Measurements from ENCODE around the gene PTMA. TPM values are rescaled to one million over a fixed set of nuclear protein-coding genes. Genes with fewer than 3 reads are reported as not detected.
A peak's percentile ranks its signal among the peaks of the same experiment; 100 is the strongest.
"Not testable (repeated sequence)": the region's sequence is repeated elsewhere in the genome, so short reads cannot be mapped to it uniquely, and the experiment has no call there.

The PTMA gene
- total RNA-seq, 1 experiment from 2014 or later, result 1,434 TPM

DNA sequence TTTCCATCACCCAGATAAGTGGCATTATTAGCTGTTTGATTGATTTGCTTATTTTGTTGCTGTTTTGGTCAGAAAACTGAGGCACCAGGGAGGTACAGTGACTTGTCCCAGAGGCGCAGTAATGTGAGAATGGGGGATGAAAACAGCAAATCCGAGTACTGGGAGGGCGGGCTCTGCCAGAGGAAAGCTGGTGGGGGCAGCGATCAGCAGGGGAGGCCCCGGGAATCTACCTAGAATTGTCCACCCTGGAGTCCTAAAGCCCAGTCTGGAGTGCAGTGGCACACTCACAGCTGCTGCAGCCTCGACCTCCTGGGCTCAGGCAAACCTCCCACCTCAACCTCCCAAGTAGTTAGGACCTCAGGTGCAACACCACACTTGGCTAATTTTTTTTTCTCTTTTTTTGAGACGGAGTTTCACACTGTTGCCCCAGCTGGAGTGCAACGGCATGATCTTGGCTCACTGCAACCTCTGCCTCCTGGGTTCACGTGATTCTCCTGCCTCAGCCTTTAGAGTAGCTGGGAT, 17.0 kb upstream of the PTMA start:
- no peak for DNase-seq (ENCODE audit: extremely low read depth, low read depth)

GRCh38 chr2:231692847-231693246, 15.5 kb upstream of the PTMA start:
- no peak for DNase-seq (ENCODE audit: extremely low read depth, low read depth)

DNA sequence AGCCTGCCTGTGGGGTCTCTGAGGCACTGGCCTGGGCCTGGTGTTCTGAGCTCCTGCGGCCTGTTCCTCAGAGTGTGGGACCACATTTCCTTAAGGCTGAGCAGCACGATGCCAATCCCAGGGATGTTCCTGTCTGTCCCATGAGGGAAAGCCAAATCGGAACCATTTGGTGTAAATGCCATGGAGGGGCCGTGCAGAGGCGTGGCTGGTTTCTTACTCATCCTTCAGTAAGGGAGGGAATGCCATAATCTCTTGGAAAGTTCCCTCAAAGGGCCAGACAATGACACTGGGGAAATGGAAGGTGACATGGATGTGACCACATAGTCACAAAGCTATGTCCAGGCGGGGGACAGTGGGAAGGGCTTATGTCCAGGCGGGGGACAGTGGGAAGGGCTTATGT, 14.4 kb upstream of the PTMA start:
- no peak for DNase-seq (ENCODE audit: extremely low read depth, low read depth)

- no peak for DNase-seq (ENCODE audit: extremely low read depth, low read depth)
Observed at GRCh38 chr2:231696004-231696367, 12.3 kb upstream of the PTMA start.

DNA sequence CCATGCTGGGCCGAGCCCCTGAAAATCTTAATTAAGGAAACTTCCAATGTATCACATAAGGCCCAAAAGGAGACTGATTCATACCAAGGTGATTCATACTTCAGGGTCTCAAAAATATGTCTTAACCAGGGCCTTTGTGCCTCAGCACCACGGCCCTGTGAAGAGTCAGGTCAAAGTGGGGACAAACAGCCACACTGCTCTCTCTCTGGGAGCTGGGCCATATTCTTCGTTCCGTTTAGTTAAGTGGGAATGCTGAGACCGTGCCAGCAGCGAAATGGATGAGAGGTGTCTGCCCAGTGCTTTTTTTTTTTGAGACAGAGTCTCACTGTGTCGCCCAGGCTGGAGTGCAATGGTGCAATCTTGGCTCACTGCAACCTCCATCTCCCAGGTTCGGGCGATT, 9.3 kb upstream of the PTMA start:
- no peak for DNase-seq (ENCODE audit: extremely low read depth, low read depth)

DNA sequence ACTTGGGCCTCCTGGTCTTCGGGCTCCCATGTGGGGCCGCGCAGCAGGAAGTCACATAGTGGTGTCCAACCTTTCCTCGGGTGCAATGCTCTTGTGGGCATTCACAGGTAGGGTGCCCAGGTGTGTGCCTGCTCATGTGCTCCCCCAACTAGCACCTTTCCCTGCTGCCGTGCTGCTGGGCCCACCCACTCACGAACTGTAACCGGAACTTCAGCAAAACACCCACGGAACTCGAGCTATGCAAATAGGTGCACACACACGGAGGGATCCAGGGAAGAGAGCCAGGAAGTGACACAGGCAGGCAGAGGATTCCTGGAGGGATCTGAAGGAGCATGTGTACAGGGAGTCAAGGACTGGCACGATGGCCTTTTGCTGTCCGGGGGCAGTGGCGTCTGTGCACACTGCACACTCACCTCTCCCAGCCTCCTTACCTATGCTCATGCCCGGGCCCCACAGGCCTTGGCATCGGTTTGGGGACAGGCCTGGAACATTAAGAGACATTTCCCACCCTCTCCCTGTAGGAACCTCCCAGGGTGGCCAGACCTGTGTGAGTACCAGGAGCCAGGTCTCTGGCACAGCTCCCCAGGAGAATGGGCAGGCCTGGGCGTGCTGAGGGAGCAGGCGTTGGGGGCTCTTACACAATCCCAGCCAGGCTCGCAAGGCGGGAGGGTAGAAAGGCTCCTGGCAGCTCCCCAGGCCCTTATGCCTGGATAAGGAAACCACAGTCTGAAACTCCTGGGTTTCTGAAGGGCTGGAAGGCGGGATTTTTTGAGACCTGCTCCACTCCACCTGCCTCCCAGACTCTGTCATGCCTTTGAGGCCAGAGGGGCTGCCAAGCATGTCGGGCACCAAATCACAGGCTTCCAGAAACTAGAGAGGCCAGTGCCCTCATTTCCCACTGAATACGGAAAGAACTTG, 6.6 kb upstream of the PTMA start:
- DNase-seq (ENCODE audit: extremely low read depth, low read depth), result no peak

GRCh38 chr2:231704017-231704416, 4.3 kb upstream of the PTMA start:
- DNase-seq (ENCODE audit: extremely low read depth, low read depth), result no peak

DNA sequence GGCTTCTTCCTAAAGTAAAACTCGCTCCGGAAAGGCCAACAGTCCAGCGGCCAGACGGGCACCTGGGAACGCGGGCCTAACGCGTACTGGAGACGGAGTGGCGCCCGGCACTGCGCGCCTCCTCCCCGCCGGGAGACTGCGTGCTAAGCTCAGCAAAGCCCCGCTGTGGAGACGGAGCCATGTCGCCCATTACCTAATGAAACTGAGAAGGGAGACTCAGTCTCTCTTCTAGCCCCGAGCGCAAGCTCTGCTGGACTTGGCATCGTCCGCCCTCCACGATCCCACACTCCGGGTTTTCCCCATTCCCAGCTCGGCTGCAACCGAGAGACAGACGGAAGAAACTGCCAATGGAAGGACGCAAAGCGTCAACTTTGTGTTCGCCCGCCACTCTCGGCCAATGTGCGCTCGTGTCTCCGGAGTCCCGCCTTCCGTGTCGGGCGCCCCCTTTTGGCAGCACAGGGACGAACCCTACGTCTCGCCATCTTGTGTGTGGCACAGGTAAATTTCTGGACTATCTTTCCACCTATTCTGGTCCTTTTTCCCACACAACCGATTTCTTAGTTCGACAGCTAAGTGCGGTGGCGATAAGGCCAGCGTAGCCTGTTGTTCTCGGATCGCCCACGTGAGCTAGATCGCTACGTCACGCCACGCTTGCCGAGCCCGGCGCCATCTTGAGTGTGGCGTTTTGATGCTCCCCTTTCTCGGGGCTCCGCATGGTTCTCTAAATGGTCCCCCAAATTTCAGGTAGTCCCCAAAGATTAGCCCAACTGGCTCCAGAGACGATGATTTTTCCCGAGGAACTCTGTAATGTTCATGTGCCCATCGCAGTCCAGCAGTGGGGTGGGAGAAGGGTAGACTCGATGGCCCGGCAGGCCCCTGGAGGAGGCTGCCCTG, 1.3 kb upstream of the PTMA start:
- peak; percentile 98 for DNase-seq (ENCODE audit: extremely low read depth, low read depth)

GRCh38 chr2:231707625-231707926, 749 bp upstream of the PTMA start:
- no peak for DNase-seq (ENCODE audit: extremely low read depth, low read depth)

GRCh38 chr2:231708773-231709635, 679 bp downstream of the PTMA start:
- no peak for DNase-seq (ENCODE audit: extremely low read depth, low read depth)

- DNase-seq (ENCODE audit: extremely low read depth, low read depth), result no peak
Observed at GRCh38 chr2:231709636-231709980, 1.3 kb downstream of the PTMA start.

- DNase-seq (ENCODE audit: extremely low read depth, low read depth), result peak; percentile 82
Observed at GRCh38 chr2:231709981-231710798, 1.9 kb downstream of the PTMA start.

GRCh38 chr2:231710799-231711676, 2.7 kb downstream of the PTMA start:
- DNase-seq (ENCODE audit: extremely low read depth, low read depth), result no peak

DNA sequence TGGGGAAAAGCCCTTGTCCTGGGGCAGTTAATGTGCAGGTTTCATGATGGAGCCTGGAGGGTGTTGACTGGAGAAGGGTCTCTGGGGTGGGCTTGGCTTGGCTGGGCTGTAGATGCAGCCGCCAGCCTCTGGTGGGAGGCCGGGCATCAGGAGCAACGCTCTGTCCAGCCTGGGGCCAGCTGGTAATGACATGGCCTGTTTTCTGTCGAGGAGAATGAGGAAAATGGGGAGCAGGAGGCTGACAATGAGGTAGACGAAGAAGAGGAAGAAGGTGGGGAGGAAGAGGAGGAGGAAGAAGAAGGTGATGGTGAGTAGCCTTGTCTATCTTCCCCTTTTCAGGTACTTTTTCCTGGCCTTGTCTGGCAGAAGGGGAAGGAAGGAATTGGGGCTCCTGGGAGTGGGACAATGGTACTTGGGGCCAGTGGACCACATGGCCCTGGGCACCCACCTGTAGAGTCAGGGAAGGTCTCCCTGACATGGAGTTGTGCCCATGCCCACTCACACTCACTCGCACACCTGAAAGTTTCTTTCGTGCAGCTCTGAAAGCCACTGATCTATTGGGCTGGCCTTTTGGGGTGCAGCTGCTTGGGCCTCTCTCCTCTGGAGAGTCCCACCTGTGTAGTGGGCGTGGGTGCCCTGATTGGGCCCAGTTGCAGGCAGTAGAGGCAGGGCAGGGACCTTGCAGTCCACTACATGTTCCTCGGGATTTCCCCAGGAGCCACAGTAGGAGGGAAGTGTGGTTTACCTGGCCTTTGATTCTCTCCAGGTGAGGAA, 3.5 kb downstream of the PTMA start:
- DNase-seq (ENCODE audit: extremely low read depth, low read depth), result no peak

- not testable (repeated sequence) for DNase-seq (ENCODE audit: extremely low read depth, low read depth)
Observed at GRCh38 chr2:231712451-231713021, 4.2 kb downstream of the PTMA start.

- DNase-seq (ENCODE audit: extremely low read depth, low read depth), result not testable (repeated sequence)
Observed at GRCh38 chr2:231713406-231713729, 5.0 kb downstream of the PTMA start.

GRCh38 chr2:231713730-231714638, 5.7 kb downstream of the PTMA start:
- peak; percentile 91 for DNase-seq (ENCODE audit: extremely low read depth, low read depth)
